LNCAP (cell line): Measurements from ENCODE around the gene AVPI1.

Experiments
- TF ChIP-seq, protein P1 (sequence below): fragments of 450-650 bp; IDR thresholded peaks from 2 replicates; pipeline ENCODE4 v1.5.1; 2017; ENCODE audit warnings: mild to moderate bottlenecking

The AVPI1 gene

DNA sequence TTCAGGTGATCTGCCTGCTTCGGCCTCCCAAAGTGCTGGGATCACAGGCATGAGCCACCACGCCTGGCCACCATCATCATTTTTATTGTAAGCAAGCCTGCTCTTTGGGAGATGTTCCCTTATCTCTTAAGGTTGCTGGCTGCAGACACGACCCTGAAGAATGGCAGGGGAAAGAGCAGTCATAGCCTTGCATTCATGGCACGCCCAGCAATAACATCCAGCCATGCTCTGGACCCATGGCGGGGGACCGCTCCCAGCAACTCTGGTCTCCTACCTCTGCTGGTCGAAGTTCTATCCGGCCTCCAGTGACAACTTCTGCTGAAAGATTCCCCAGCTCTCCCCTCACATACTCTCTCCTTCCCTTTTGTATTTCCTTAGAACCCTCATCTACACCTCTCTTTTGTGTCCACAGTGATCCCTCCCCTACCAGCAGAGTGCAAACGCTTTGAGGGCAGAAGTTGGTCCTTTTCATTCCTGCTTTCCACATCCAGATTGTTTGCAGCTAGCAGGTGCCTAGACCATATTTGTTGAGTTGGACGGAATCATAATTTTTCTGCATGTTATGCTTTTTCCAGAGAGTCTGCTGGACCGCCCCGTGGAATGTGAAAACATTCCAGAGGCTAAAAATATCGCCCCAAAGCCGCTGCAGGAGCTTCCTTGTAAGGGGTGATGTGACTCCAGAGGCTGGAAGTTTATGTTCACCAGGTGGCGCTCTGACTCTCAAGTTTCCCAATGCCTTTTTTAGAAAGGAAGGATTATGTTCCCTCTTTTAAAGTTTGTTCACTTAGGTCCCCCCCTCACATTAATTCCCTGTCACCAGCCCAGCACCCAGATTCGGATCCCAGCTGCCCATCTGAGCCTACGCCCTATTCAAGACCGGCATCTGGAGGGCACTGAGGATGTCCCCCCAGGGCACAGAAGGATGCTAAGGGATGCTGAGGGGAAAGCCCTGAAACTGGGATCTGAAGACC lies 22.2 kb upstream of the AVPI1 start:
- TF ChIP-seq, protein P1, sequence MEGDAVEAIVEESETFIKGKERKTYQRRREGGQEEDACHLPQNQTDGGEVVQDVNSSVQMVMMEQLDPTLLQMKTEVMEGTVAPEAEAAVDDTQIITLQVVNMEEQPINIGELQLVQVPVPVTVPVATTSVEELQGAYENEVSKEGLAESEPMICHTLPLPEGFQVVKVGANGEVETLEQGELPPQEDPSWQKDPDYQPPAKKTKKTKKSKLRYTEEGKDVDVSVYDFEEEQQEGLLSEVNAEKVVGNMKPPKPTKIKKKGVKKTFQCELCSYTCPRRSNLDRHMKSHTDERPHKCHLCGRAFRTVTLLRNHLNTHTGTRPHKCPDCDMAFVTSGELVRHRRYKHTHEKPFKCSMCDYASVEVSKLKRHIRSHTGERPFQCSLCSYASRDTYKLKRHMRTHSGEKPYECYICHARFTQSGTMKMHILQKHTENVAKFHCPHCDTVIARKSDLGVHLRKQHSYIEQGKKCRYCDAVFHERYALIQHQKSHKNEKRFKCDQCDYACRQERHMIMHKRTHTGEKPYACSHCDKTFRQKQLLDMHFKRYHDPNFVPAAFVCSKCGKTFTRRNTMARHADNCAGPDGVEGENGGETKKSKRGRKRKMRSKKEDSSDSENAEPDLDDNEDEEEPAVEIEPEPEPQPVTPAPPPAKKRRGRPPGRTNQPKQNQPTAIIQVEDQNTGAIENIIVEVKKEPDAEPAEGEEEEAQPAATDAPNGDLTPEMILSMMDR = peak; percentile 74

DNA sequence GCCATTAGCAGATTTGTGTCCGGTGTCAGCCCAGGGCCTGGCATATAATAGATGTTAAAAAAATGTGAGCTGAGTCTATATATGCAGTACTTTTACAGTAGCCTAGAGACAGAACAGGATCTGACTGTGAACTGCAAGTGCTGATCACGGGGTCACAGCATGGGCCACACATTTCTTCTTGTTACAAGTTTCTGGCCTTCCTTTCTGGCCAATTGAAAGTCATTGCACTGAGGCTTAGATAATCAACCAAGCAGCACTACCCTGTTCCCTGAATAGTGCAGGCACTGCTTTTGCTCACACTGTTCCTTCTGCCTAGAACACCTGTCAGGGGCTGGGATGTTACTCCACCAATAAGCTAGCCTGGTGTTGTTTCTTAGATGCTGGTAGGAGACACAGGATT lies 21.1 kb upstream of the AVPI1 start:
- TF ChIP-seq, protein P1 = no peak

DNA sequence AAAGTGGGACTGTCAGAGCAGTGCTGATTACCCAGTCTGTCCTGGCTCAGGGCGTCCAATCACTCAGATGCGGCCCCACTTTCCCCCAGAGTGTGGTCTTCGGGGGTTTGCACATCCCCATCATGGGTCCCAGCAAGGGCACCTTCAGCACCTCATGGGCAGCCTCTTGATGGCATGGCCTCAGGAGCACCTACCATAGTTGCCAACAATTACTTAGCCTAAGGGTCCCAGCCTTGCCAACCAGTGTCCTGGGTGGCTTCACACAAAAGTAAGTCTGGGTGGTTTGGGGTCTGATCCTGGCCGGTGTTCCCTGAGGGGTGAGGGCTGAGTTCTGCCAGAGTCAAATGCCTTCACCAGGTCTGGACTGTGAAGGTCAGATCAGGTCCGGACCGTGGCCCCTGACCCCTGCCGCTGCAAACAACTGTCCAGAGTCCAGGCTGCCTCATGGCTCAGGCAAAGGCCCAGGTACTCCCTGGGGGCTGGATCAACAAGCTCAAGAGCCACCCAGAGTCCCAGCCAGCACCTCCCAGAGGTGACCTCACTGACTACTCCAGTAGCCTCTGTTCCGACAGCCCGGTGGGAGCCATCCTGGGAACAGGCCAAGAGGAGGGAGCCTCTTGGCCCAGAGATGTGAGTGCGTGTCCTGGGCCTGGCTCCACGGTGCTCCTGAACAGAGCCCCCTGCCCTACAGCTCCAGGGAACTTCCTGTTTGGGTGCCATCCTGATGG lies 20.3 kb upstream of the AVPI1 start:
- TF ChIP-seq, protein P1 = no peak

DNA sequence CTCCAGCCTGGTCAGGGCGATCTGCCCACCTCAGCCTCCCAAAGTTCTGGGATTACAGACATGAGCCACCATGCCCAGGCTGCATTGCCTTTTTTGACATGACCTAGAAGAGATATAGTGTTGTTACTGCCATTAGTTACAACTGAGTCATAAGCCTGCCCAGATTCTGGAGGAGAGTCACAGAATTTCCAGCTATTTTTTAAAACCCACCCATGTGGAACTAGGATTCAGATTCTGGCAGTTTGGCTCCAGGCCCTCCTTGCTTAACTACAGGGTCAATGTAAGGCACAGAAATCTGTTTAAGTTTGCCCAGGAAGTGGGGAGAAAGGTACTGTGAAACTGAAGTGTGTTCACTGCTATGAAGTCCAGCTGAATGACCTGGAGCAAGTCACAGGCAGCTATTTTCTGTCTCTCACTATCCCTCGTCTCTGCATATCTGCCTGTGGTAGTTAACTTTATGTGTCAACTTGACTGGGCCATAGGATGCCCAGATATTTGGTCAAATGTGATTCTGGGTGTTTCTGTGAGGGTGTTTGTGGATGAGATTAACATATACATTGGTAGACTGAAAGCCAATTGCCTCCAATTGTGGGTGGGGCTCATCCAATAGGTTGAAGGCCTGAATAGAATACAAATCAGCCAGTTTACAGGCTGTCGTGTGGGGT lies 18.1 kb upstream of the AVPI1 start:
- TF ChIP-seq, protein P1 = no peak

DNA sequence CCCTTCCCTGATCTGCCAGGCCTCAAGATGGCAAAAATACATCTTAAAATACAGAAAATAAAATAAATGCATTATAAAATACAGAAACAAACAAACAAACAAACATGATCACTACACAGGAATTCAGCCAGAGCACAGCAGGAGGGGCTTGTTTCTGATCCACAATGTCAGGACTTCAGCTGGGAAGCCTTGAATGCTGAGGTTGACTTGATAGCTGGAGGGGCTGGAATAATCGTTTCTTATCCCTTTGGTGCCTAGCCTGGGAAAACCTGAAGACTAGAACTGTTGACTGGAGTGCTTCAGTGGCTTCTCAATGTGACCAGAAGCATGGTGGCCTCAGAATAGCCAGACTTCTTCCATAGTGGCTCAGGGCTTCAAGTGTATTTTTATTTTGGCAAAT lies 17.3 kb upstream of the AVPI1 start:
- TF ChIP-seq, protein P1 = no peak

DNA sequence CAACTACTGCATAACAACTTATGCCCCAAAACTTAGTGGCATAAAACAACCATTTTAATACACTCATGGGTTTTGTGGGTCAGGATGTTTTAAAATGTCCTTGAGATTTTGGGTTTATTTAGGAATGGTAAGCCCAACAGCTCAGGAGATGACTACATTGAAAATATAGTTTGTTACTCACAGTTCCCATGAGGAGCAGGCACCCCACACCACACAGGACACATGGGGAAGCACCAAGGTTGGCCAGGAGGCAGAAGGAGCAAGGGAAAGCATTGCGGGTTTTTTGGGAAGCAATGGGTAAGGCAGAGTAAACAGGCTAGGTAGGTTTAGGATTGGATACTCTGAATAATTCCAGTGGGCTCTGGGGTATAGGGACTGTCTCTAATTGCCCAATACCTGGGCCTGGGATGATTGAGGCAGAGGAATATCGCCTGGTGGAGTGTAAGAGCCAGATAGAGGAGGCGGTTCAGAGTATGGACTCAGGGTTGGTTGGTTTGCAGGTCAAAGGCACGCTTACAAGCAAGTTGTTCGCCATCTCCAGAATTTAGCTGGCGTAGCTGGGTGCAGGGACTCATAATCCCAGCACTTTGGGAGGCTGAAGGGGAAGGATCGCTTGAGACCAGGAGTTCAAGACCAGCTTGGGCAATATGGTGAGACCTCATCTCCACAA lies 16.5 kb upstream of the AVPI1 start:
- TF ChIP-seq, protein P1 = no peak
